ENCODE data around the gene ZNF148.

DNA sequence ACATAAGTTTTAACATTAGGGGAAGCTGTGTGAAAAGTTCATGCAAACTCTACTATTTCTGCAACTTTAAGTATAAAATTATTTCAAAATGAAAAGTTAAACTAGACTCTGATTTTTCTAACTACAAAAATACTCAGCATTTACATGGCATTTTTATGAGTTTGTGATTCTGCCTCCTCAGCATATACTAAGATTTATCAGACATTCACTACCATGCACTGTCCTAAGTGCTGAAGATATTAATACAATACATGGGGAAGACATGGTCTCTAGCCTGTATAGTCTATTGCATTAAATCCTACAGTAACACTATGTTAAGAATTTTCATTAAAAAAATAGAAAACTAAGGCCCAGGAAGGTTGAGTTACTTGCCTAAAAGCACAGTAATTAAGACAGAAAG is 80.7 kb downstream of the ZNF148 start:
- TF ChIP-seq TAF1 (IDR thresholded peaks at IDR 0.05; ENCODE audit: borderline replicate concordance, insufficient read depth, low read length) (no peak), SIN3A (IDR thresholded peaks at IDR 0.05; ENCODE audit: borderline replicate concordance, insufficient read depth, low read length) (no peak), POLR2AphosphoS5 (IDR thresholded peaks at IDR 0.05; ENCODE audit: low read depth, low read length) (no peak), FOXP2 (optimal IDR thresholded peaks at IDR 0.05; ENCODE audit: borderline replicate concordance, extremely low read depth, extremely low read length, insufficient read depth) (no peak)
- TF ChIP-seq, protein P1, sequence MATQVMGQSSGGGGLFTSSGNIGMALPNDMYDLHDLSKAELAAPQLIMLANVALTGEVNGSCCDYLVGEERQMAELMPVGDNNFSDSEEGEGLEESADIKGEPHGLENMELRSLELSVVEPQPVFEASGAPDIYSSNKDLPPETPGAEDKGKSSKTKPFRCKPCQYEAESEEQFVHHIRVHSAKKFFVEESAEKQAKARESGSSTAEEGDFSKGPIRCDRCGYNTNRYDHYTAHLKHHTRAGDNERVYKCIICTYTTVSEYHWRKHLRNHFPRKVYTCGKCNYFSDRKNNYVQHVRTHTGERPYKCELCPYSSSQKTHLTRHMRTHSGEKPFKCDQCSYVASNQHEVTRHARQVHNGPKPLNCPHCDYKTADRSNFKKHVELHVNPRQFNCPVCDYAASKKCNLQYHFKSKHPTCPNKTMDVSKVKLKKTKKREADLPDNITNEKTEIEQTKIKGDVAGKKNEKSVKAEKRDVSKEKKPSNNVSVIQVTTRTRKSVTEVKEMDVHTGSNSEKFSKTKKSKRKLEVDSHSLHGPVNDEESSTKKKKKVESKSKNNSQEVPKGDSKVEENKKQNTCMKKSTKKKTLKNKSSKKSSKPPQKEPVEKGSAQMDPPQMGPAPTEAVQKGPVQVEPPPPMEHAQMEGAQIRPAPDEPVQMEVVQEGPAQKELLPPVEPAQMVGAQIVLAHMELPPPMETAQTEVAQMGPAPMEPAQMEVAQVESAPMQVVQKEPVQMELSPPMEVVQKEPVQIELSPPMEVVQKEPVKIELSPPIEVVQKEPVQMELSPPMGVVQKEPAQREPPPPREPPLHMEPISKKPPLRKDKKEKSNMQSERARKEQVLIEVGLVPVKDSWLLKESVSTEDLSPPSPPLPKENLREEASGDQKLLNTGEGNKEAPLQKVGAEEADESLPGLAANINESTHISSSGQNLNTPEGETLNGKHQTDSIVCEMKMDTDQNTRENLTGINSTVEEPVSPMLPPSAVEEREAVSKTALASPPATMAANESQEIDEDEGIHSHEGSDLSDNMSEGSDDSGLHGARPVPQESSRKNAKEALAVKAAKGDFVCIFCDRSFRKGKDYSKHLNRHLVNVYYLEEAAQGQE (IDR thresholded peaks at IDR 0.05; ENCODE audit: insufficient read depth in 1 of 2, low read depth in 2 of 2, low read length in 2 of 2): no peak
